CD14-positive monocyte (primary cell): ENCODE measurements around the gene ANTXR1. TPM values are rescaled to one million over a fixed set of nuclear protein-coding genes. Genes with fewer than 3 reads are reported as not detected.

Experiments
- DNase-seq, 3 donors: peaks; one replicate each; pipeline ENCODE4 v3.0.0-alpha.2; 2011 to 2022
- H2AFZ ChIP-seq: 2 replicates; pipeline ENCODE4 v1.6.0; 2012; ENCODE audit warnings: mild to moderate bottlenecking, low read depth, low read length, inconsistent platforms; ENCODE audit not compliant: insufficient read depth, poor library complexity, severe bottlenecking
- H3K27ac ChIP-seq, 2 donors: 1 replicate in 1 of 2; 2 replicates in 1 of 2; pipeline ENCODE4 v1.5.1; 2012 to 2013; ENCODE audit warnings: low read length in 2 of 2, control low read depth in 1 of 2, inconsistent platforms in 1 of 2, low read depth in 1 of 2, mild to moderate bottlenecking in 1 of 2
- H3K27me3 ChIP-seq, 2 donors: one replicate each; pipeline versions ENCODE4 v1.6.0 to v1.6.1; 2011 to 2013; ENCODE audit warnings: low read length in 2 of 2; ENCODE audit not compliant: control insufficient read depth in 2 of 2, insufficient read depth in 2 of 2
- H3K36me3 ChIP-seq, 2 donors: replicated peaks in 1 of 2; 1 replicate in 1 of 2; 2 replicates in 1 of 2; pipeline versions ENCODE4 v1.5.1 to v1.6.1; 2012 to 2013; ENCODE audit warnings: low read length in 2 of 2, control low read depth in 1 of 2, inconsistent platforms in 1 of 2, mild to moderate bottlenecking in 1 of 2; ENCODE audit not compliant: insufficient read depth in 2 of 2, control insufficient read depth in 1 of 2
- H3K4me1 ChIP-seq, 2 donors: 1 replicate in 1 of 2; 2 replicates in 1 of 2; pipeline versions ENCODE4 v1.5.1 to v1.6.1; 2012 to 2013; ENCODE audit warnings: low read length in 2 of 2, control low read depth in 1 of 2, inconsistent platforms in 1 of 2, mild to moderate bottlenecking in 1 of 2, moderate library complexity in 1 of 2; ENCODE audit not compliant: insufficient read depth in 2 of 2, control insufficient read depth in 1 of 2
- H3K4me2 ChIP-seq: replicated peaks from 2 replicates; pipeline ENCODE3; 2012; ENCODE audit warnings: low read length, moderate library complexity, mild to moderate bottlenecking; ENCODE audit not compliant: poor library complexity, severe bottlenecking; ENCODE audit errors: extremely low read depth
- H3K4me3 ChIP-seq, 3 experiments: fragments of 200-600 bp in 1 of 3; sonication (generic) in 1 of 3; replicated peaks in 1 of 3; 1 replicate in 2 of 3; 2 replicates in 1 of 3; pipeline ENCODE4 v1.5.1; 2011 to 2013; ENCODE audit warnings: low read length in 3 of 3, mild to moderate bottlenecking in 3 of 3, control low read depth in 2 of 3, low read depth in 2 of 3, inconsistent platforms in 1 of 3, moderate library complexity in 1 of 3
- H3K79me2 ChIP-seq: 2 replicates; pipeline ENCODE4 v1.6.0; 2012; ENCODE audit warnings: mild to moderate bottlenecking, control low read depth, inconsistent platforms, low read length, moderate library complexity; ENCODE audit not compliant: insufficient read depth
- H3K9ac ChIP-seq: 2 replicates; pipeline ENCODE4 v1.6.0; 2017; ENCODE audit warnings: low read length, mild to moderate bottlenecking; ENCODE audit not compliant: insufficient read depth, poor library complexity, severe bottlenecking
- H3K9me3 ChIP-seq, 2 donors: replicated peaks in 1 of 2; 1 replicate in 1 of 2; 2 replicates in 1 of 2; pipeline versions ENCODE4 v1.5.1 to v1.6.1; 2012 to 2013; ENCODE audit warnings: low read length in 2 of 2, control low read depth in 1 of 2; ENCODE audit not compliant: control insufficient read depth in 1 of 2, insufficient read depth in 1 of 2
- H4K20me1 ChIP-seq: 2 replicates; pipeline ENCODE4 v1.6.0; 2012; ENCODE audit warnings: mild to moderate bottlenecking, low read length, control low read depth, moderate library complexity; ENCODE audit not compliant: insufficient read depth
- H3K27ac Mint-ChIP-seq, 7 donors: one replicate each; pipeline ENCODE4 v1.8.0; 2020; ENCODE audit warnings: mild to moderate bottlenecking in 7 of 7, mixed read lengths in 7 of 7, moderate library complexity in 6 of 7, inconsistent platforms in 2 of 7
- H3K27me3 Mint-ChIP-seq, 3 donors: one replicate each; pipeline ENCODE4 v1.8.0; 2021 to 2022; ENCODE audit warnings: low read depth in 3 of 3, mild to moderate bottlenecking in 3 of 3, mixed read lengths in 3 of 3, moderate library complexity in 3 of 3, inconsistent platforms in 1 of 3
- H3K36me3 Mint-ChIP-seq, 2 donors: one replicate each; pipeline ENCODE4 v1.8.0; 2020; ENCODE audit warnings: mixed read lengths in 2 of 2, inconsistent platforms in 1 of 2, mild to moderate bottlenecking in 1 of 2
- H3K4me1 Mint-ChIP-seq: one replicate; pipeline ENCODE4 v1.8.0; 2020; ENCODE audit warnings: mild to moderate bottlenecking, mixed read lengths
- H3K4me3 Mint-ChIP-seq, 2 donors: one replicate each; pipeline ENCODE4 v1.8.0; 2020; ENCODE audit warnings: mild to moderate bottlenecking in 2 of 2, mixed read lengths in 2 of 2, moderate library complexity in 1 of 2
- H3K9me3 Mint-ChIP-seq, 7 donors: one replicate each; pipeline ENCODE4 v1.8.0; 2020 to 2022; ENCODE audit warnings: mixed read lengths in 7 of 7, mild to moderate bottlenecking in 6 of 7, moderate library complexity in 6 of 7, inconsistent platforms in 2 of 7
- CTCF ChIP-seq: fragments of 200-600 bp; IDR thresholded peaks from one replicate; pipeline ENCODE4 v1.8.0; 2022; ENCODE audit warnings: antibody characterized with exemption, mild to moderate bottlenecking
- WGBS: methylation state at CpG from one replicate; pipeline ENCODE4 v1.1.5; 2013; ENCODE audit warnings: missing lambda C conversion rate; ENCODE audit not compliant: insufficient coverage; 5-methylcytosine and 5-hydroxymethylcytosine counted together
- intact Hi-C, 2 donors: fragments of 100-400 bp; cut with micrococcal nuclease; formaldehyde crosslinking; loops; one replicate each; pipeline versions ENCODE4 v1.15.0 to v1.15.1; 2023
- polyA plus RNA-seq, 3 donors: library from polyadenylated mRNA; depleted of rRNA in 1 of 3; unstranded in 2 of 3; stranded (reverse) in 1 of 3; fragments of 300-500 nt in 2 of 3; fragments of >200 nt in 1 of 3; fragmentation: Illumina TruSeq in 2 of 3; gene quantifications; 1 replicate in 2 of 3; 2 replicates in 1 of 3; pipeline ENCODE4 v1.2.3, GENCODE V29; 2012 to 2021

ANTXR1 gene
- polyA plus RNA-seq, 3 donors: not detected

DNA sequence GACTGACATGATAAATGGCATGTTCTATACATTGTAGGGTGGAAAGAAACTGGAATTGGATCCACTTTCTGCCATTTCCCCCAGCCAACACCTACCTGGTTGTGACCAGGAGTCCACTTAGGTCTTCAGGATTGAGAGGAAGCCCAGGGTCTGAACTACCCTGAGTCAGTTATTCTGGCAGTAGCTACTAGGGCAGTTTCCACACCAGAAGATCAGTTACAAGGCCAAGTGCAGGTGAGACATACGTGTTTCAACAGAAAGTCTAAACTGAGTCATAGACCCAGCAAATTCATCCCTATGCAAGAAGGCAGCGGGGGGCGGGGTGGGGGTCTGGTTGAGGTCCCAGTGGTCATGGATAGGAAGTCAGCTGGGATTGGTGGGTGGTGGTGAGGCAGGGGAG is 21.9 kb downstream of the ANTXR1 start:
- no peaks in the 10 kb centered on the region for H4K20me1 ChIP-seq
- 69% methylated on average over 2 of the region's 3 CpGs for WGBS
- no peak overlapping the region for H3K27ac ChIP-seq
- Mint-ChIP-seq H3K4me1 (peaks cover 1% of the 10 kb centered on the region), H3K27me3 (peaks cover 2 to 14% (median 10%) of the 10 kb centered on the region in 3 donors), H3K27ac (no peak overlapping the region), H3K4me3 (no peak overlapping the region), H3K36me3 (no peaks in the 10 kb centered on the region), H3K9me3 (no peaks in the 10 kb centered on the region)
- no peak overlapping the region for H3K9ac ChIP-seq
- no peak overlapping the region for H3K4me2 ChIP-seq
- no peak overlapping the region for H2AFZ ChIP-seq
- no peak for TF ChIP-seq CTCF
- H3K79me2 ChIP-seq: no peaks in the 10 kb centered on the region
- intact Hi-C loops: loop anchor here in 1 of 2 donors (10.0 kb wide), 1 partner anchor 180 kb away; no protein-coding TSS in a partner anchor
- no peaks in the 10 kb centered on the region for H3K36me3 ChIP-seq
- H3K27me3 ChIP-seq: peaks cover 0 to 5% of the 10 kb centered on the region in 2 donors
- H3K4me1 ChIP-seq: no peaks in the 10 kb centered on the region
- no peak for DNase-seq
- no peak overlapping the region for H3K4me3 ChIP-seq
- no peaks in the 10 kb centered on the region for H3K9me3 ChIP-seq

DNA sequence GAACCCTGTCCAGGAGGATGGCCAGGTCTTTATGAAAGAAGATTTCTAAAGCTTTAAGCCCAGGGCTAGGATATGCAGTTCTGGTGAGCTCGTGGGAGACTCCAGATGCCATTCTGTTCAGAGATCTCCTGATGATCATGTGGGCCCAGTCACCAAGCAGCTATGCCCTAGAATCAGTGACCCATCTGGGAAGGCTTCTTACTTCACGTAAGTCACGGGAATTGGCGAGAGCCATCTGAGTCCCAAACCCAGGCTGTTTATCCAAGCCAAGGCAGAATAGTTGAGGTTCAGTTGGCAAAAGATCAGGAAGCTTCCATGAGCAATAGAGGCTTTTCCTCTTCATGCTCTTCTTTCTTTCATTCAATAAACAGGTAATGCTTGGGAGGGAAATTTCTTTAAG is 23.9 kb downstream of the ANTXR1 start:
- Histone ChIP-seq H3K4me2 (no peak overlapping the region), H3K27me3 (peaks cover 0 to 9% of the 10 kb centered on the region in 2 donors), H2AFZ (no peak overlapping the region), H3K4me3 (no peak overlapping the region), H3K4me1 (no peaks in the 10 kb centered on the region), H3K9ac (no peak overlapping the region), H4K20me1 (no peaks in the 10 kb centered on the region), H3K79me2 (no peaks in the 10 kb centered on the region), H3K9me3 (no peaks in the 10 kb centered on the region), H3K27ac (no peak overlapping the region), H3K36me3 (no peaks in the 10 kb centered on the region)
- H3K36me3 Mint-ChIP-seq: no peaks in the 10 kb centered on the region
- H3K9me3 Mint-ChIP-seq: no peaks in the 10 kb centered on the region
- H3K27me3 Mint-ChIP-seq: peaks cover 2 to 15% (median 10%) of the 10 kb centered on the region in 3 donors
- H3K27ac Mint-ChIP-seq: no peak overlapping the region
- WGBS: 80% methylated on average over 1 of the region's 4 CpGs
- DNase-seq: no peak
- TF ChIP-seq CTCF: no peak
- intact Hi-C loops: loop anchor here in 1 of 2 donors (10.0 kb wide), 1 partner anchor 178 kb away; no protein-coding TSS in a partner anchor
- no peak overlapping the region for H3K4me3 Mint-ChIP-seq
- H3K4me1 Mint-ChIP-seq: peaks cover 1% of the 10 kb centered on the region
